ENCODE results near the gene SYNDIG1. TPM values are rescaled to one million over a fixed set of nuclear protein-coding genes. Genes with fewer than 3 reads are reported as not detected.

Gene SYNDIG1
- total RNA-seq, 1 donor: 2.2 TPM

- Histone ChIP-seq H3K4me2 (ENCODE audit: insufficient read depth, low read length) (no peak overlapping the region), H4K20me1 (ENCODE audit: insufficient read depth, low read length) (no peaks in the 10 kb centered on the region), H3K79me2 (ENCODE audit: insufficient read depth, low read length) (no peaks in the 10 kb centered on the region), H3K27ac (ENCODE audit: low read depth, low read length) (no peak overlapping the region), H2AFZ (ENCODE audit: low read length) (no peak overlapping the region), H3K36me3 (ENCODE audit: insufficient read depth, low read length) (no peaks in the 10 kb centered on the region), H3K9me3 (ENCODE audit: low read depth, low read length) (no peaks in the 10 kb centered on the region), H3K4me1 (ENCODE audit: insufficient read depth, low read length) (no peaks in the 10 kb centered on the region), H3K27me3 (ENCODE audit: insufficient read depth, low read length) (peaks cover 4% of the 10 kb centered on the region), H3K4me3 (ENCODE audit: insufficient read depth, low read length) (no peak overlapping the region)
- no peak for DNase-seq (ENCODE audit: insufficient read length, low spot score, missing footprints)
- TF ChIP-seq, protein P1, sequence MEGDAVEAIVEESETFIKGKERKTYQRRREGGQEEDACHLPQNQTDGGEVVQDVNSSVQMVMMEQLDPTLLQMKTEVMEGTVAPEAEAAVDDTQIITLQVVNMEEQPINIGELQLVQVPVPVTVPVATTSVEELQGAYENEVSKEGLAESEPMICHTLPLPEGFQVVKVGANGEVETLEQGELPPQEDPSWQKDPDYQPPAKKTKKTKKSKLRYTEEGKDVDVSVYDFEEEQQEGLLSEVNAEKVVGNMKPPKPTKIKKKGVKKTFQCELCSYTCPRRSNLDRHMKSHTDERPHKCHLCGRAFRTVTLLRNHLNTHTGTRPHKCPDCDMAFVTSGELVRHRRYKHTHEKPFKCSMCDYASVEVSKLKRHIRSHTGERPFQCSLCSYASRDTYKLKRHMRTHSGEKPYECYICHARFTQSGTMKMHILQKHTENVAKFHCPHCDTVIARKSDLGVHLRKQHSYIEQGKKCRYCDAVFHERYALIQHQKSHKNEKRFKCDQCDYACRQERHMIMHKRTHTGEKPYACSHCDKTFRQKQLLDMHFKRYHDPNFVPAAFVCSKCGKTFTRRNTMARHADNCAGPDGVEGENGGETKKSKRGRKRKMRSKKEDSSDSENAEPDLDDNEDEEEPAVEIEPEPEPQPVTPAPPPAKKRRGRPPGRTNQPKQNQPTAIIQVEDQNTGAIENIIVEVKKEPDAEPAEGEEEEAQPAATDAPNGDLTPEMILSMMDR (IDR thresholded peaks at IDR 0.05; ENCODE audit: extremely low read depth, low read depth, low read length): no peak
Measured at GRCh38 chr20:24567508-24567907, 98.1 kb downstream of the SYNDIG1 start.

DNA sequence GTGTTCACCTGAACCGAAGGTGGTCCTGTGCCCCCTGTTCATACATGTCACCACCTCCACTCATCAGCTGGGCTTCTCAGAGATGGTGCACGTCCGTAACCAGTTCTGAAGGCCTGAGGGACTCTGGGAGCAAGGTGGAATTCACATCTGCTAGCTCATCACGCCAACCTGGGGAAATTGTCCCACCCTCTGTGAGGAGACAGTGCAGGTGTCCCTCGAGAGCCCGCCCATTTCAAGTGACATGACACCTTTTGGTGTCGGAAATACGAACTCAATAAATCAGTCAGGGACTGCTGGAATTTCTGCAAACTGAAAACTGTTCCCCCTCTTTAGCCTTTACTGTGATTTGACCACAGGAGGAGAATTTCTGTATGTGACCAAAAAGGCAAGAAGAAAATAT, 99.4 kb downstream of the SYNDIG1 start:
- Histone ChIP-seq H4K20me1 (ENCODE audit: insufficient read depth, low read length) (no peaks in the 10 kb centered on the region), H3K36me3 (ENCODE audit: insufficient read depth, low read length) (no peaks in the 10 kb centered on the region), H3K4me1 (ENCODE audit: insufficient read depth, low read length) (no peaks in the 10 kb centered on the region), H3K4me2 (ENCODE audit: insufficient read depth, low read length) (no peak overlapping the region), H2AFZ (ENCODE audit: low read length) (no peak overlapping the region), H3K4me3 (ENCODE audit: insufficient read depth, low read length) (no peak overlapping the region), H3K9me3 (ENCODE audit: low read depth, low read length) (no peaks in the 10 kb centered on the region), H3K27me3 (ENCODE audit: insufficient read depth, low read length) (peaks cover 4% of the 10 kb centered on the region), H3K27ac (ENCODE audit: low read depth, low read length) (no peak overlapping the region), H3K79me2 (ENCODE audit: insufficient read depth, low read length) (no peaks in the 10 kb centered on the region)
- DNase-seq (ENCODE audit: insufficient read length, low spot score, missing footprints): no peak
- TF ChIP-seq, protein P1 (IDR thresholded peaks at IDR 0.05; ENCODE audit: extremely low read depth, low read depth, low read length): no peak

DNA sequence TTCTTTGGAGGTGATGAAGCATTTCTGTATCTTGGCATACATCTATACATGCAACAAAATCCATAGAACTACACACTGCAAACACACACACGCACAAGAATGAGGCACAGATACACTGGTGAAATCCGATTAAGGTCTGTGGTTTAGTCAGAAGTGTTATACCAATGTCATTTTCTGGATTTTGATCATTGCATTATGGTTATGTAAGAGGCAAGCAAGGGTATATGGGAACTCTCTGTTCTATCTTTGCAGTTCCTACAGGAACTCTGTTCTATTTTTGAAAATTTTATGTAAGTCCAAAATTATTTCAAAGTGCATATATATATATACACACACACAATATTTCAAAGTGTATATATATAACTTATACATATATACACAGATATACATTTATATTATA, 101.7 kb downstream of the SYNDIG1 start:
- no peak for DNase-seq (ENCODE audit: insufficient read length, low spot score, missing footprints)
- peaks cover 4% of the 10 kb centered on the region for H3K27me3 ChIP-seq (ENCODE audit: insufficient read depth, low read length)
- H3K4me1 ChIP-seq (ENCODE audit: insufficient read depth, low read length): no peaks in the 10 kb centered on the region
- no peaks in the 10 kb centered on the region for H3K36me3 ChIP-seq (ENCODE audit: insufficient read depth, low read length)
- no peaks in the 10 kb centered on the region for H3K9me3 ChIP-seq (ENCODE audit: low read depth, low read length)
- no peak overlapping the region for H3K27ac ChIP-seq (ENCODE audit: low read depth, low read length)
- no peaks in the 10 kb centered on the region for H4K20me1 ChIP-seq (ENCODE audit: insufficient read depth, low read length)
- H3K4me3 ChIP-seq (ENCODE audit: insufficient read depth, low read length): no peak overlapping the region
- TF ChIP-seq, protein P1 (IDR thresholded peaks at IDR 0.05; ENCODE audit: extremely low read depth, low read depth, low read length): no peak
- no peaks in the 10 kb centered on the region for H3K79me2 ChIP-seq (ENCODE audit: insufficient read depth, low read length)
- no peak overlapping the region for H2AFZ ChIP-seq (ENCODE audit: low read length)
- H3K4me2 ChIP-seq (ENCODE audit: insufficient read depth, low read length): no peak overlapping the region

GRCh38 chr20:24572140-24572539, 102.7 kb downstream of the SYNDIG1 start:
- Histone ChIP-seq H3K9me3 (ENCODE audit: low read depth, low read length) (no peaks in the 10 kb centered on the region), H3K4me2 (ENCODE audit: insufficient read depth, low read length) (no peak overlapping the region), H2AFZ (ENCODE audit: low read length) (no peak overlapping the region), H3K79me2 (ENCODE audit: insufficient read depth, low read length) (no peaks in the 10 kb centered on the region), H4K20me1 (ENCODE audit: insufficient read depth, low read length) (no peaks in the 10 kb centered on the region), H3K27me3 (ENCODE audit: insufficient read depth, low read length) (peaks cover 4% of the 10 kb centered on the region), H3K4me3 (ENCODE audit: insufficient read depth, low read length) (no peak overlapping the region), H3K36me3 (ENCODE audit: insufficient read depth, low read length) (no peaks in the 10 kb centered on the region), H3K4me1 (ENCODE audit: insufficient read depth, low read length) (no peaks in the 10 kb centered on the region), H3K27ac (ENCODE audit: low read depth, low read length) (no peak overlapping the region)
- DNase-seq (ENCODE audit: insufficient read length, low spot score, missing footprints): no peak
- TF ChIP-seq, protein P1 (IDR thresholded peaks at IDR 0.05; ENCODE audit: extremely low read depth, low read depth, low read length): no peak
